Effector memory CD4-positive, alpha-beta T cell (primary cell): ENCODE results near the gene CCDC83.

Experiments used
- DNase-seq, 3 donors: peaks; one replicate each; pipeline ENCODE4 v3.0.0-alpha.2; 2020
- H3K27ac ChIP-seq: 2 replicates; pipeline ENCODE4 v1.7.0; 2013; ENCODE audit warnings: mild to moderate bottlenecking, low read length, moderate library complexity; ENCODE audit not compliant: insufficient read depth, poor library complexity, severe bottlenecking
- H3K27me3 ChIP-seq: replicated peaks from 2 replicates; pipeline ENCODE4 v1.7.0; 2013; ENCODE audit warnings: mild to moderate bottlenecking, low read length; ENCODE audit not compliant: insufficient read depth, control insufficient read depth, poor library complexity, severe bottlenecking
- H3K36me3 ChIP-seq: 2 replicates; pipeline ENCODE4 v1.7.0; 2013; ENCODE audit warnings: mild to moderate bottlenecking, low read length, moderate library complexity; ENCODE audit not compliant: control insufficient read depth, insufficient read depth
- H3K4me1 ChIP-seq: 2 replicates; pipeline ENCODE4 v1.7.0; 2013; ENCODE audit warnings: low read length, mild to moderate bottlenecking; ENCODE audit not compliant: control insufficient read depth, insufficient read depth, poor library complexity, severe bottlenecking
- H3K4me3 ChIP-seq: 2 replicates; pipeline ENCODE4 v1.7.0; 2013; ENCODE audit warnings: low read length, low read depth, mild to moderate bottlenecking; ENCODE audit not compliant: insufficient read depth, poor library complexity, severe bottlenecking
- H3K9me3 ChIP-seq: 2 replicates; pipeline ENCODE4 v1.7.0; 2013; ENCODE audit warnings: mild to moderate bottlenecking, low read length, moderate library complexity; ENCODE audit not compliant: control insufficient read depth

Gene CCDC83

GRCh38 chr11:85930879-85931366 lies 75.7 kb downstream of the CCDC83 start:
- Histone ChIP-seq H3K36me3 (no peaks in the 10 kb centered on the region), H3K9me3 (no peaks in the 10 kb centered on the region), H3K4me1 (no peaks in the 10 kb centered on the region), H3K4me3 (no peak overlapping the region), H3K27ac (no peak overlapping the region), H3K27me3 (no peaks in the 10 kb centered on the region)
- DNase-seq, result no peak

DNA sequence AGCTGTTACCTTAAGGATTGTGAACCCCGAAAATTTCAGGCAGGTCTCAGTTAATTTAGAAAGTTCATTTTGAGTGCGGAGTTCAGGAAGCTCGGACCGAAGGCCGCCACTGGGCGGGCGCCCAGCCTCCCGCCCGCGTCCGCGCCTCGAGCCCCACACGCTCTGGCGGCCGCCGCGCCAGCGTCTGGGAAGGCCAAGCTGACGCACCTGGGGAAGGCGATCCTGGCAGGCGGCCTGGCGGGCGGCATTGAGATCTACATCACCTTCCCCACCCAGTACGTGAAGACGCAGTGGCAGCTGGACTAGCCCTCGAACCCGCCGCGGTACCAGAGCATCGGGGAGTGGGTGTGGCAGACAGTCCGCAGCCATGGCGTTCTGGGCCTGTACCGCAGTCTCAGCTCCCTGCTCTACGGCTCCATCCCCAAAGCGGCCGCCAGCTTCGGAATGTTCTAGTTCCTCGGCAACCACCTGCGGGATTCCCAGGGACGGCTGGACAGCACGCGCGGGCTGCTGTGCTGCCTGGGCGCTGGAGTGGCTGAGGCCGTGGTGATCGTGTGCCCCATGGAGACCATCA lies 79.5 kb downstream of the CCDC83 start:
- Histone ChIP-seq H3K27me3 (no peaks in the 10 kb centered on the region), H3K4me1 (no peaks in the 10 kb centered on the region), H3K9me3 (no peaks in the 10 kb centered on the region), H3K4me3 (no peak overlapping the region), H3K27ac (no peak overlapping the region), H3K36me3 (no peaks in the 10 kb centered on the region)
- no peak for DNase-seq

DNA sequence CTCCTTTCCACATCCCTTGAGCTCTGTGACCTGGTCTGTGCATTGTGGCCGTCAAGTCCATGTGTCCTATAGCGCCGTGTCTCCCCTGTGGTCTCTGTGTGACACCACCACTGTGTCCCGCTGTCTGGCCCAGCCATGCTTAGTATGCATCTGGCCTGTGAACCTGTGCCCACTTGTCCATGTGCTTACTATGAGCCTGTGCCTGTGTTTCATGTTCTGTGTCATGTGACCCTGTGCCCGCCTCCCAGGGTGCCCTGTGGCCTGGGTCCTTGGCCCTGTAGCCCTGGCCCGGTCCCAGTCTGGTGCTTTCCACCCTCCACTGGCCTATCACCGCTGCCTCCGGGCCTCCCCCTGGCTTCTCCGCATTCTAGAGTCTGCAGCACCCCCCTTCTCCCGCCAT lies 80.6 kb downstream of the CCDC83 start:
- H3K9me3 ChIP-seq, result no peaks in the 10 kb centered on the region

DNA sequence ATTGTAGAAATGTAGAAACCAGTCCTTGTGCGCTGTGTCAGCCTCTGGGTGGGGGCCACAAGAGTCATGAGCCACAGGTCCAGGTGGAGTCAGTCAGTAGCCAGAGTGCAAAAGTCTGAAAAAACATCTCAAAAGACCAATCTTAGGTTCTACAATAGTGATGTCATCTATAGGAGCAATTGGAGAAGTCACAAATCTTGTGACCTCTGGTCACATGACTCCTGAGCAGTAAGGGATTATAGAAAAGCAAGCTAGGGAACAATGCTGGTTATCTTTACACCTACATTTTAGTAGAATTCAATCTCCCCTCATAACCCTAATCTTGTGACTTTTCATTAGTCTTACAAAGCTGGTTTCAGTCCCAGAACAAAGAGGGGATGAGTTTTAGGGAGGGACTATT lies 82.7 kb downstream of the CCDC83 start:
- DNase-seq, result no peak
- Histone ChIP-seq H3K9me3 (no peaks in the 10 kb centered on the region), H3K27me3 (no peaks in the 10 kb centered on the region), H3K4me3 (no peak overlapping the region), H3K36me3 (no peaks in the 10 kb centered on the region), H3K4me1 (no peaks in the 10 kb centered on the region), H3K27ac (no peak overlapping the region)

More for the DNA sequence above, 80.6 kb downstream of the CCDC83 start:
- Histone ChIP-seq H3K36me3 (no peaks in the 10 kb centered on the region), H3K27ac (no peak overlapping the region), H3K4me1 (no peaks in the 10 kb centered on the region), H3K27me3 (no peaks in the 10 kb centered on the region), H3K4me3 (no peak overlapping the region)
- DNase-seq, result no peak

DNA sequence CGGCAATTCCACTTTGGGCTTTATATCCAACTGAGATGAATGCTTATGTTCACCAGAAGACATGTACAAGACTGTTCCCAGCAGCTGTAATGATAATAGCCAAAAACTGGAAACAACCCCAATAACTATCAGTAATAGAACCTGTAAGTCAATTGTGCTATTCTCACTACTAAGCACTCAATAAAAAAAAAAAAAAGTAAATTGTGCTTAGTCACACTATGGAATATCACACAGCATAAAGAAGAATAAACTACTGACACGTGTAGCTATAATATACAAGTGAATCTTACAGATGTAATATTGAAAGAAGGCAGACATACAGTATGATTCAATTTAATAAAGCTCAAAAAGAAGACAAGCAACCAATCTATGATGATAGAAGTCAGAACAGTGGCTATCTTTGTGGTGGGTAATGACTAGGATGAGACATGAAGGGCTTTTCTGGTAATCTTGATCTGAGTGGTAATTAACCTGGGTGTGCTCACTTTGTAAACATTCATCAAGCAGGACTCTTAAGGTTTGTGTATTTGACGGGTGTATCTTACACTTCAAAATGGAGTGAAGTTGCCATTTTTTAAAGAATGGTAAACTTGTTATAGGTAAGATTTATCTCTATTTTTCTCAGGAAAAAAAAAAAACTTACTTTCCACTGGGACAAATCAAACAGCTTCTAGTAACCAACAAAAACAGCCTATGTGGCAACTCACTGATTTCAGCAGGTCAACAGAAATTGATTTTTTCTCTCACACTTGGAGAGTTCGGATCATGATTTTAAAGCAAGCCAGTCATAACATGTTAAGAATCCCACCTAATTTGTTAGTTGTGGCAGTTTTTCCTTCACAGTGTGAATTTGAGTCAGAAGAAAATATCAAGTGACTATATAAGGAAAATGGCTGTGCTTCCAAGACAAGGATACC lies 84.2 kb downstream of the CCDC83 start:
- no peak overlapping the region for H3K27ac ChIP-seq
- H3K9me3 ChIP-seq, result no peaks in the 10 kb centered on the region
- H3K36me3 ChIP-seq, result no peaks in the 10 kb centered on the region
- no peak for DNase-seq
- no peak overlapping the region for H3K4me3 ChIP-seq
- H3K27me3 ChIP-seq, result no peaks in the 10 kb centered on the region
- H3K4me1 ChIP-seq, result no peaks in the 10 kb centered on the region

DNA sequence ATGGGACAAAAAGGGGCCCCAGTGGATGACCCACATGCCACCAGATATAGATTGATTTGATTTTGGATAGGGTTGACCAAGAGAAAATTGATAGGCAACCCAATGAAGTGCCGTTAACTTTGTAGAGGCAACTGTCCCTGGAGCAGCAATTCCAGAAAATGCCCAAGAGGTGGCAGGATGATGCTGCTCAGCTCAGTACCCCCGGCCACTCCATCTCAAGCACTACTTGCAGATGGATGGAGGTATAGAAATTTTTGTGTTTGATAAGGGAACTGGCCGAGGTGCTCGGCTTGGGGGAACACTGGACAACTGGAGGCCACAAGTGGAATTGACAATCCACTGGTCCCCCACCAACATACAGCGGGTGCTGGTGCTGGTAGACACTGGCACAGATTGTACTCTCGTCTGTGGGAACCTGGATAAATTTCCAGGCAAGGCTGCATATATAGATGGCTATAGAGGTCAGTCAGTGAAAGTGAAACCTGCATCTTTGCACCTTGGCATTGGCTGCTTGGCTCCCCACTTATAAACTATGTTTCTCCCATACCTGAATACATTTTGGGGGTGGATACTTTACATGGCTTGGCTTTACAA lies 86.3 kb downstream of the CCDC83 start:
- Histone ChIP-seq H3K9me3 (peaks cover 5% of the 10 kb centered on the region), H3K4me3 (no peak overlapping the region), H3K27ac (no peak overlapping the region), H3K36me3 (no peaks in the 10 kb centered on the region), H3K27me3 (no peaks in the 10 kb centered on the region), H3K4me1 (no peaks in the 10 kb centered on the region)
- no peak for DNase-seq

DNA sequence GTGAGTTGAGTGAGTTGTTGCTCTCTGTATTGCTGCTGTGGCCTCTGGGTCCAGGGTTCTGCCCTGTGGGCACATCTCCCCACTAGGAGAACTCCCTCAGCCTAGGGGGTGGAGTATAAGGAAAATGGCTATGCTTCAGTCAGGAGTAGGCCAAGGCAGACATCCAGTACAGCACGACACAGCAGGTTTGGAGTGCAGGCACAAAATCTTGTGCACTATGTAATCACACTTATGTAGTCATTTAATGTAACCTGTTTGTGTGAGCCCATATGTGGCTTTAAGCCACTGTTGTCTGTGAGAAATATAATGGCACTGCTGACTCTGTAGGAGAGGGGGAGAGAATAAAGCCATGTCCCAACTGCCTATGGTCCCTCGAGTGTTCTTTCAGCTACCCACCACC lies 90.1 kb downstream of the CCDC83 start:
- Histone ChIP-seq H3K36me3 (no peaks in the 10 kb centered on the region), H3K4me3 (no peak overlapping the region), H3K27ac (no peak overlapping the region), H3K27me3 (no peaks in the 10 kb centered on the region), H3K9me3 (peaks cover 5% of the 10 kb centered on the region), H3K4me1 (no peaks in the 10 kb centered on the region)
- no peak for DNase-seq

DNA sequence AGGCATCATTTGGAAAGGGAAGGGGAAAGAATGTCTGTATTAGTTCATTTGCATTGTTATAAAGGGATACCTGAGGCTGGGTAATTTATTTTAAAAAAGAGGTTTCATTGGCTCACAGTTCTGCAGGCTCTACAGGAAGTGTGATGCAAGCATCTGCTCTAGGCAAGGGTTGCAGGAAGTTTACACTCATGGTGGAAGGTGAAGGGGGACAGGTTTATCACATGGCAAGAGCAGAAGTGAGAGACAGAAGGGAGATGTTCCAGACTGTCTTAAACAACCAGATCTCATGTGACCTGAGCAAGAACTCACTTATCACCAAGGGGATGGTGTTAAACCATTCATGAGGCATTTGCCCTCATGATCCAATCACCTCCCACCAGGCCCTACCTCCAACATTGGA lies 90.6 kb downstream of the CCDC83 start:
- H3K36me3 ChIP-seq, result no peaks in the 10 kb centered on the region
- no peak overlapping the region for H3K4me3 ChIP-seq
- H3K4me1 ChIP-seq, result no peaks in the 10 kb centered on the region
- DNase-seq, result no peak
- H3K27ac ChIP-seq, result no peak overlapping the region
- peaks cover 5% of the 10 kb centered on the region for H3K9me3 ChIP-seq
- no peaks in the 10 kb centered on the region for H3K27me3 ChIP-seq

- Histone ChIP-seq H3K4me3 (no peak overlapping the region), H3K27ac (no peak overlapping the region), H3K36me3 (no peaks in the 10 kb centered on the region), H3K9me3 (peaks cover 5% of the 10 kb centered on the region), H3K27me3 (no peaks in the 10 kb centered on the region), H3K4me1 (no peaks in the 10 kb centered on the region)
- DNase-seq, result no peak
Observed at GRCh38 chr11:85946221-85946620, 91.0 kb downstream of the CCDC83 start.
